ENCODE measurements around the gene KCNK16. TPM values are rescaled to one million over a fixed set of nuclear protein-coding genes. Genes with fewer than 3 reads are reported as not detected.

The KCNK16 gene
- polyA plus RNA-seq, 1 donor from 2014 or later = not detected

GRCh38 chr6:39330057-39330456, 7.6 kb upstream of the KCNK16 start:
- no peaks in the 10 kb centered on the region for H4K20me1 ChIP-seq (ENCODE audit: insufficient read depth)
- no peaks in the 10 kb centered on the region for H3K36me3 ChIP-seq (ENCODE audit: insufficient read depth, low read length)
- no peak for TF ChIP-seq RAD21 (conservative IDR thresholded peaks at IDR 0.05)
- no peak for TF ChIP-seq MXI1 (conservative IDR thresholded peaks at IDR 0.05; ENCODE audit: poor library complexity, severe bottlenecking)
- TF ChIP-seq TAF1 (IDR thresholded peaks at IDR 0.05; ENCODE audit: low read depth) = no peak
- TF ChIP-seq CTCF (IDR thresholded peaks at IDR 0.05; ENCODE audit: poor library complexity, severe bottlenecking) = no peak
- no peak for TF ChIP-seq REST (IDR thresholded peaks at IDR 0.05; ENCODE audit: borderline replicate concordance)
- no peak for TF ChIP-seq POLR2AphosphoS5 (IDR thresholded peaks at IDR 0.05)
- no peak for TF ChIP-seq SMC3 (conservative IDR thresholded peaks at IDR 0.05; ENCODE audit: poor library complexity)
- no peak for TF ChIP-seq EP300 (conservative IDR thresholded peaks at IDR 0.05; ENCODE audit: poor library complexity, severe bottlenecking)
- no peak for TF ChIP-seq EZH2 (IDR thresholded peaks at IDR 0.05; ENCODE audit: borderline replicate concordance, insufficient read depth, low read length, poor library complexity, severe bottlenecking)
- H3K27me3 ChIP-seq (ENCODE audit: insufficient read depth, low read depth, low read length) = no peaks in the 10 kb centered on the region
- H3K9me2 ChIP-seq (ENCODE audit: insufficient read depth, low read length) = no peaks in the 10 kb centered on the region
- H3K9ac ChIP-seq (ENCODE audit: low read length) = no peak overlapping the region
- H3F3A ChIP-seq (ENCODE audit: insufficient read depth, low read length, poor library complexity, severe bottlenecking) = no peaks in the 10 kb centered on the region
- H3K27ac ChIP-seq (ENCODE audit: low read length) = no peak overlapping the region
- no peaks in the 10 kb centered on the region for H3K79me2 ChIP-seq (replicated peaks; ENCODE audit: insufficient read depth, low read length)
- H2AFZ ChIP-seq (ENCODE audit: low read depth, low read length) = no peak overlapping the region
- H3K4me2 ChIP-seq (ENCODE audit: low read length) = no peak overlapping the region
- H3K4me3 ChIP-seq (ENCODE audit: low read length) = no peak overlapping the region
- no peaks in the 10 kb centered on the region for H3K9me3 ChIP-seq (ENCODE audit: low read length)

- Histone ChIP-seq H4K20me1 (ENCODE audit: insufficient read depth) (no peaks in the 10 kb centered on the region), H2AFZ (ENCODE audit: low read depth, low read length) (no peak overlapping the region), H3K27ac (ENCODE audit: low read length) (no peak overlapping the region), H3K36me3 (ENCODE audit: insufficient read depth, low read length) (no peaks in the 10 kb centered on the region), H3K9me2 (ENCODE audit: insufficient read depth, low read length) (no peaks in the 10 kb centered on the region), H3K9ac (ENCODE audit: low read length) (no peak overlapping the region), H3K4me3 (ENCODE audit: low read length) (no peak overlapping the region), H3K4me2 (ENCODE audit: low read length) (no peak overlapping the region), H3K79me2 (replicated peaks; ENCODE audit: insufficient read depth, low read length) (no peaks in the 10 kb centered on the region), H3F3A (ENCODE audit: insufficient read depth, low read length, poor library complexity, severe bottlenecking) (no peaks in the 10 kb centered on the region), H3K27me3 (ENCODE audit: insufficient read depth, low read depth, low read length) (no peaks in the 10 kb centered on the region), H3K9me3 (ENCODE audit: low read length) (no peaks in the 10 kb centered on the region)
- no peak for TF ChIP-seq EZH2 (IDR thresholded peaks at IDR 0.05; ENCODE audit: borderline replicate concordance, insufficient read depth, low read length, poor library complexity, severe bottlenecking)
- TF ChIP-seq POLR2AphosphoS5 (IDR thresholded peaks at IDR 0.05) = no peak
- TF ChIP-seq REST (IDR thresholded peaks at IDR 0.05; ENCODE audit: borderline replicate concordance) = no peak
- no peak for TF ChIP-seq TAF1 (IDR thresholded peaks at IDR 0.05; ENCODE audit: low read depth)
- TF ChIP-seq CTCF (IDR thresholded peaks at IDR 0.05; ENCODE audit: poor library complexity, severe bottlenecking) = no peak
- no peak for TF ChIP-seq EP300 (conservative IDR thresholded peaks at IDR 0.05; ENCODE audit: poor library complexity, severe bottlenecking)
Observed at GRCh38 chr6:39328066-39328465, 5.6 kb upstream of the KCNK16 start.
